ENCODE measurements around the gene ST8SIA1. TPM values are rescaled to one million over a fixed set of nuclear protein-coding genes. Genes with fewer than 3 reads are reported as not detected.

The ST8SIA1 gene
- total and polyA plus RNA-seq, 2 of the 4 experiments (the other 2 are of a cell fraction): not detected

DNA sequence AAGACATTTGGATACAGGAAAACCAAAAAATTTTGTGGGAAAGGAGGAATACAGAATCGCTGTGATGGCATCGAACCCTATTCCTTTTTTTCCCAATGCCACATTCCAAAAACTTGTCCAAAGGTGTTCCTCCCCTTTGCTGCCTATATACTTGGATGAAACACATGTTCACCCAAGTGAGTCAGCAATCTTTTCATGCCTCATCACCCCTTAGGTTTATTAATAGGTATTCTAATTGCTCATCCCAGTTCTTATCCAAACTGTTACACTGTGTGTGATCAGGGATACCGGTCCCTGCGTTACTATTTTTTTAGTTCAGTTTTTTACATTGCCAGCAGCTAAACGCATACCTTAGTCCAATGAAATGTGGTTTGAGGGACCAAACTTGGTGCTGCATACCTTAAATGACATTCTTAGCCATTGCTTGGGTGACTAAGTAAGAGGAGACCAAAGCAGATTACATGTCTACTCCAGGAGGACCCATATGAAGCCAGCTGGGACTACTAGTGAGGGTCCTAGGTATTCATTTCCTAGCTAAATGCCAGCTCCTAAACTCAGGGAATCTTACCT is 20.6 kb upstream of the ST8SIA1 start:
- Histone ChIP-seq H3K9me1 (ENCODE audit: insufficient read depth, low read length) (no peaks in the 10 kb centered on the region), H3K23ac (ENCODE audit: low read depth, low read length) (no peak overlapping the region), H3K4me2 (ENCODE audit: low read depth, low read length) (no peak overlapping the region), H3K4me1 (ENCODE audit: control insufficient read depth, insufficient read depth, low read length) (no peaks in the 10 kb centered on the region), H2BK5ac (ENCODE audit: low read depth, low read length, poor library complexity, severe bottlenecking) (no peak overlapping the region), H3K4ac (ENCODE audit: low read depth, low read length) (no peak overlapping the region), H2BK20ac (ENCODE audit: low read depth, low read length) (no peak overlapping the region), H3K79me1 (ENCODE audit: low read depth in 1 of 2, low read length in 2 of 2) (no peaks in the 10 kb centered on the region), H2BK120ac (ENCODE audit: low read depth, low read length) (no peak overlapping the region), H2BK15ac (ENCODE audit: low read depth, low read length) (no peak overlapping the region), H4K8ac (ENCODE audit: low read depth in 2 of 2, low read length in 2 of 2) (no peak overlapping the region), H4K5ac (ENCODE audit: low read depth, low read length) (no peak overlapping the region), H4K91ac (ENCODE audit: insufficient read depth, low read depth, low read length) (no peak overlapping the region), H3K18ac (ENCODE audit: low read depth, low read length) (no peak overlapping the region), H3K36me3 (ENCODE audit: control insufficient read depth, insufficient read depth, low read length) (no peaks in the 10 kb centered on the region), H3K56ac (ENCODE audit: extremely low read depth, insufficient read depth, low read length) (no peak overlapping the region), H3K27me3 (ENCODE audit: control insufficient read depth, insufficient read depth, low read length) (no peaks in the 10 kb centered on the region), H3K9me3 (ENCODE audit: control insufficient read depth, insufficient read depth, low read length) (no peaks in the 10 kb centered on the region), H3K14ac (replicated peaks; ENCODE audit: low read depth, low read length) (no peak overlapping the region), H4K20me1 (ENCODE audit: insufficient read depth, low read length) (no peaks in the 10 kb centered on the region), H3K9ac (ENCODE audit: low read depth, low read length) (no peak overlapping the region), H2AK9ac (replicated peaks; ENCODE audit: low read depth, low read length, poor library complexity) (no peak overlapping the region), H3K4me3 (ENCODE audit: insufficient read depth, low read depth, low read length) (no peak overlapping the region), H2AFZ (replicated peaks; ENCODE audit: low read length, poor library complexity) (no peak overlapping the region), H3K27ac (ENCODE audit: insufficient read depth, low read length) (no peak overlapping the region), H2AK5ac (ENCODE audit: low read depth, low read length) (no peak overlapping the region)
- WGBS, 2 experiments (ENCODE audit: extremely low coverage in 2 of 2, insufficient read length in 1 of 2): no CpG with 5 or more reads among the region's 5 CpGs
- TF ChIP-seq CEBPB (IDR thresholded peaks at IDR 0.05; ENCODE audit: low read depth, low read length): no peak
- no peak for TF ChIP-seq BHLHE40 (IDR thresholded peaks at IDR 0.05; ENCODE audit: low read depth, low read length)
- DNase-seq: no peak
- ATAC-seq (ENCODE audit: low read depth): no peak
- CTCF ChIA-PET: no interaction called here
- dilution Hi-C loops (cut with HindIII; ENCODE audit: low sequenced_read_pairs, unreplicated experiment): no loop called here
- no TSS peak for BruUV-seq (replicated peaks)
- POLR2A ChIA-PET (ENCODE audit: unreplicated experiment): no interaction called here
- in situ Hi-C loops (cut with MboI; ENCODE audit: low sequenced_read_pairs): no loop called here
- intact Hi-C loops (cut with micrococcal nuclease): no loop called here
